Measurements from ENCODE around the gene GALR2. TPM values are rescaled to one million over a fixed set of nuclear protein-coding genes. Genes with fewer than 3 reads are reported as not detected.

GALR2 gene
- total RNA-seq, 2 experiments from 2014 or later = 0.38 to 0.40 TPM

- H3K27ac Mint-ChIP-seq = no peak overlapping the region
- DNase-seq = no peak
- H3K36me3 Mint-ChIP-seq (ENCODE audit: low read depth) = no peaks in the 10 kb centered on the region
- H3K9me3 Mint-ChIP-seq = no peaks in the 10 kb centered on the region
- ChIA-PET CTCF (interaction anchor here (1.0 to 11.6 kb wide), 8 partner anchors 16 to 265 kb away, joined by 4 to 187 read pairs (median 8); partner anchors contain the start of genes EXOC7 and SPHK1), POLR2A (interaction anchor here (1.0 to 11.0 kb wide), 4 partner anchors 48 to 160 kb away, joined by 3 to 222 read pairs (median 21); no protein-coding TSS in a partner anchor)
- H3K27me3 Mint-ChIP-seq = no peaks in the 10 kb centered on the region
- no peak overlapping the region for H3K4me3 Mint-ChIP-seq
- H3K4me1 Mint-ChIP-seq = peaks cover 13% of the 10 kb centered on the region
Measured at GRCh38 chr17:76119409-76120371, 45.1 kb downstream of the GALR2 start.

GRCh38 chr17:76120658-76121008, 46.1 kb downstream of the GALR2 start:
- POLR2A ChIA-PET = interaction anchor here (1.0 to 11.0 kb wide), 6 partner anchors 9 to 265 kb away, joined by 3 to 222 read pairs (median 6); no protein-coding TSS in a partner anchor
- CTCF ChIA-PET = interaction anchor here (0.9 to 11.6 kb wide), 20 partner anchors 8 to 233 kb away, joined by 3 to 187 read pairs (median 6); partner anchors contain the start of genes EXOC7 and PRPSAP1
- no peaks in the 10 kb centered on the region for H3K36me3 Mint-ChIP-seq (ENCODE audit: low read depth)

DNA sequence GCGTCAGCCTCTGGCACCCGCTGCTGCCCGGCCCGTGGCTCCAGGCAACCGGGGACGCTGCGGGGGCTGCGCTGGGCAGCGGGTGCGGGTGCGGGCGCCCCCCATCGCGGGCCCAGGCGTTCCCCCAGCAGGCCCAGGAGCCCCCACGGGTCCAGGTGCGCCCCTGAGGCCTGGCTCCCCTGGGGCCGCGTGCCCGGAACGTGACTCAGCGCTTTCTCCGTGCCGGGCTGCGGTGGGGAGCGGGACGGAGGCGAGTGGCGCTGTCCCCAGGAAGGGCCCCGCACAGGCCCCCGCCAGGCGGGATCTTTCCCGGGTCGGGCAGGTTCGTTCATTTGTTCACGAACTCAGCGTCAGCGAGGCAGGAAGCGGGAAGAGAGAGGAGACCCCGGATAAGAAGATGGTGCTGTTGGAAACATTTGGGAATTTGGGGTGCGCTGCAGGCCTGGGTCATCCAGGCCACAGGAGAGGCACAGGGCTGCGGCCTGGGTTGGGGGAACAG, 47.4 kb downstream of the GALR2 start:
- DNase-seq = no peak
- no peak overlapping the region for H3K4me3 Mint-ChIP-seq
- peaks cover 20% of the 10 kb centered on the region for H3K4me1 Mint-ChIP-seq
- H3K9me3 Mint-ChIP-seq = no peaks in the 10 kb centered on the region
- CTCF ChIA-PET = interaction anchor here (0.7 to 11.6 kb wide), 21 partner anchors 16 to 236 kb away, joined by 3 to 187 read pairs (median 6); no protein-coding TSS in a partner anchor
- H3K27me3 Mint-ChIP-seq = no peaks in the 10 kb centered on the region
- H3K27ac Mint-ChIP-seq = peak overlapping the region; percentile 60
- POLR2A ChIA-PET = interaction anchor here (1.0 to 11.0 kb wide), 9 partner anchors 8 to 158 kb away, joined by 3 to 222 read pairs (median 8); partner anchors contain the start of genes EXOC7 and UBALD2
- no peaks in the 10 kb centered on the region for H3K36me3 Mint-ChIP-seq (ENCODE audit: low read depth)

More at GRCh38 chr17:76120658-76121008, 46.1 kb downstream of the GALR2 start:
- no peak for DNase-seq
- Mint-ChIP-seq H3K27me3 (no peaks in the 10 kb centered on the region), H3K9me3 (no peaks in the 10 kb centered on the region), H3K27ac (no peak overlapping the region), H3K4me3 (no peak overlapping the region), H3K4me1 (peaks cover 13% of the 10 kb centered on the region)

DNA sequence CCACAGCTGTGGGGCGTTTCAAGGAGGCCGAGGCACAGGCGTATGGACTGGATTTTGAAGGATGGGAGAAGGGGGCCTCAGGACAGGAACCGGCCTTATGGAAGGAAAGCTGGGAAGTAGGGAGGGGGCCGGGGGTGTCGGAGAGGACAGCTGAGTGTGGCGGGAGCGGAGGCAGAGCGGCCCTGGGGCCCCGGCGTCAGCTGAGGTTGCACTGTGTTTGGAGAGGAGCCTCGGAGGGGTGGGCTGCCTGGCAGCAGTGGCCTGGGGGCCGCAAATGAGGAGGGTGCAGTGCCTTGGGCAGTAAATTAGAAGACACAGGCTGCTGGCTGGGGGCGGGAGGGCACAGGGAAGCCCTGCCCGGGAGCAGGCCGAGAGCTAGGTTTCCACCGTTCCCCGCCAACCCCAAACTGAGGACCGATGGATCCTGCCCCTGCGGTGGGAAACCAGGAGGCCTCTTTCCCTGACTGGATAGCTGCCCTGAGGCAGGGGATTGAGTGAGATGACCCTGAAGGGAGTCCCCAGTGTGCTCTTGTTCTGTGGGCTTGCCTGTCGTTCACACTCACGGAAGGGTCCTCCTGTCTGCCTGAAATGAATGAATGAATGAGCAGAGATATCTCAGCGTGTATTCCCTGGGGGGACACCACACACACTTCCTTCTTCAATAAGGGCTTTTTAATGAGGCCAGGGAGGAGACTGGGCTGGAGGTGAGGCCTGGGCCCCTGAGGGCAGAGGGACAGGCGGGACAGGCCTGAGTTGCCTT, 48.0 kb downstream of the GALR2 start:
- DNase-seq = no peak
- Mint-ChIP-seq H3K4me1 (peaks cover 24% of the 10 kb centered on the region), H3K27me3 (no peaks in the 10 kb centered on the region), H3K4me3 (no peak overlapping the region), H3K36me3 (ENCODE audit: low read depth) (no peaks in the 10 kb centered on the region), H3K9me3 (no peaks in the 10 kb centered on the region), H3K27ac (peak overlapping the region; percentile 60)
- ChIA-PET POLR2A (interaction anchor here (1.3 to 11.0 kb wide), 8 partner anchors 19 to 157 kb away, joined by 4 to 222 read pairs (median 8); partner anchors contain the start of genes EXOC7 and UBALD2), CTCF (interaction anchor here (0.6 to 11.6 kb wide), 9 partner anchors 17 to 381 kb away, joined by 3 to 187 read pairs (median 11); no protein-coding TSS in a partner anchor)

- Mint-ChIP-seq H3K27me3 (no peaks in the 10 kb centered on the region), H3K4me3 (no peak overlapping the region), H3K36me3 (ENCODE audit: low read depth) (no peaks in the 10 kb centered on the region), H3K27ac (no peak overlapping the region), H3K9me3 (no peaks in the 10 kb centered on the region), H3K4me1 (peaks cover 24% of the 10 kb centered on the region)
- no peak for DNase-seq
- ChIA-PET POLR2A (interaction anchor here (1.0 to 11.0 kb wide), 8 partner anchors 20 to 157 kb away, joined by 3 to 222 read pairs (median 8); partner anchors contain the start of gene EXOC7), CTCF (interaction anchor here (0.6 to 11.6 kb wide), 6 partner anchors 56 to 380 kb away, joined by 3 to 187 read pairs (median 8); no protein-coding TSS in a partner anchor)
Measured at GRCh38 chr17:76123191-76123499, 48.6 kb downstream of the GALR2 start.

DNA sequence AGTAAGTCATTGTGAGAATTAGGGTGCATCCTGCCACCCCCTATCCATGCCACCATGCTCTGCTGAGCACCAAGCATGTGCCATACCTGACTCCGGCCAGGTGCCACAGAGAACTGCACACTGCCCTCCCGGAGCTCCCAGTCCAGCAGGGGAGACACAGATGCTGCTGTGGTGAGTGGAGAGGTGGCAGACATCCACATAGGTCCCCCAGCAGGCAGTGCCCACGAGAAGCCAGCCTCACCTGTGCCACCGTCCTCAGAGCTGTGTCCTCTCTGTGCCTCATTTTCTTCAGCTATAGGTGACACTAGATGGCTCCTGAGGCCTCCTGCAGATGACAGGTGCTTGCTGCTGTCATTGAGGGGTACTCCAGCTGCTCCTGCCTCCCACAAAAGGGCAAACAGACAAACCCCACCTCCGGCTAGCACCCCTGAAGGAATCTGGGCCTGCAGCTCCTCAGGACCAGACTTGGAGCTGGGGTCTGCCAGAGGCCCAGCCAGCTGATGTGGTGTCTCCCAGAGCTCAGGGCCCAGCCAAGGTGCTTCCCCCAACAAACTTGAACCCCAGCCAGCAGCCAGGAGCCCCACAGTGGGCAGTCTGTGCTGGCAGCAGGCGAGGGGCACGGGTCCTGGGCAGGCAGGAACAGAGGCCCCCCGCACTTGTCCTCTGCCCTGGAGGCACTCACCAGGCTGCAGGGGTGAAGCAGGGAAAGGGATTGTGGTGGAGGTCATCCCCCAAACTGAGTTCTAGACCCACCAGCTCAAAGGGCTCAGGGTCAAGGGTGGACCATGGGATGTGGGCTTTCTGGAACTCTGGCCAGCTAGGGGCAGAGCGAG, 49.4 kb downstream of the GALR2 start:
- H3K36me3 Mint-ChIP-seq (ENCODE audit: low read depth) = no peaks in the 10 kb centered on the region
- DNase-seq = no peak
- ChIA-PET CTCF (interaction anchor here (0.6 to 11.6 kb wide), 10 partner anchors 10 to 379 kb away, joined by 3 to 187 read pairs (median 4); no protein-coding TSS in a partner anchor), POLR2A (interaction anchor here (0.7 to 11.0 kb wide), 10 partner anchors 19 to 156 kb away, joined by 3 to 222 read pairs (median 6); partner anchors contain the start of gene EXOC7)
- no peak overlapping the region for H3K27ac Mint-ChIP-seq
- H3K4me1 Mint-ChIP-seq = peaks cover 24% of the 10 kb centered on the region
- H3K9me3 Mint-ChIP-seq = no peaks in the 10 kb centered on the region
- no peak overlapping the region for H3K4me3 Mint-ChIP-seq
- H3K27me3 Mint-ChIP-seq = no peaks in the 10 kb centered on the region

- Mint-ChIP-seq H3K36me3 (ENCODE audit: low read depth) (no peaks in the 10 kb centered on the region), H3K27me3 (no peaks in the 10 kb centered on the region), H3K27ac (no peak overlapping the region), H3K4me1 (peaks cover 24% of the 10 kb centered on the region), H3K9me3 (no peaks in the 10 kb centered on the region), H3K4me3 (no peak overlapping the region)
- ChIA-PET POLR2A (interaction anchor here (0.7 to 11.0 kb wide), 11 partner anchors 19 to 155 kb away, joined by 3 to 222 read pairs (median 7); partner anchors contain the start of gene EXOC7), CTCF (interaction anchor here (0.7 to 11.6 kb wide), 11 partner anchors 10 to 159 kb away, joined by 3 to 187 read pairs (median 11); partner anchors contain the start of gene FOXJ1)
- no peak for DNase-seq
Measured at GRCh38 chr17:76124582-76125390, 50.2 kb downstream of the GALR2 start.

- CTCF ChIA-PET = interaction anchor here (0.7 to 11.6 kb wide), 13 partner anchors 9 to 164 kb away, joined by 3 to 187 read pairs (median 5); partner anchors contain the start of gene FOXJ1
- Mint-ChIP-seq H3K4me1 (peaks cover 24% of the 10 kb centered on the region), H3K9me3 (no peaks in the 10 kb centered on the region), H3K36me3 (ENCODE audit: low read depth) (no peaks in the 10 kb centered on the region), H3K27me3 (no peaks in the 10 kb centered on the region), H3K27ac (no peak overlapping the region), H3K4me3 (no peak overlapping the region)
- POLR2A ChIA-PET = interaction anchor here (1.0 to 11.0 kb wide), 5 partner anchors 20 to 155 kb away, joined by 3 to 222 read pairs (median 8); no protein-coding TSS in a partner anchor
- DNase-seq = no peak
Measured at GRCh38 chr17:76125391-76125675, 50.8 kb downstream of the GALR2 start.

GRCh38 chr17:76125922-76126321, 51.3 kb downstream of the GALR2 start:
- POLR2A ChIA-PET = interaction anchor here (1.0 to 11.0 kb wide), 7 partner anchors 12 to 154 kb away, joined by 3 to 222 read pairs (median 8); no protein-coding TSS in a partner anchor
- DNase-seq = no peak
- Mint-ChIP-seq H3K4me3 (no peak overlapping the region), H3K27ac (no peak overlapping the region), H3K4me1 (peaks cover 22% of the 10 kb centered on the region), H3K27me3 (no peaks in the 10 kb centered on the region), H3K9me3 (no peaks in the 10 kb centered on the region), H3K36me3 (ENCODE audit: low read depth) (no peaks in the 10 kb centered on the region)
- CTCF ChIA-PET = interaction anchor here (0.8 to 11.6 kb wide), 14 partner anchors 8 to 177 kb away, joined by 3 to 187 read pairs (median 4); partner anchors contain the start of gene FOXJ1

All from activated CD4-positive, alpha-beta memory T cell treated with anti-CD3 and anti-CD28 coated beads, Interleukin-2, amount 10 ng/mL, durations not matched to agents 7 days and 5 days (primary cell).